Upper lobe of left lung (tissue), 4 donors: ENCODE measurements around the gene TFAP2B.

Experiments
- EP300 ChIP-seq, 4 donors: sonication (generic); formaldehyde crosslinking; IDR thresholded peaks; one replicate each; pipeline ENCODE4 v1.5.1; 2017; ENCODE audit warnings: antibody characterized with exemption in 4 of 4, control low read depth in 2 of 4
- POLR2A ChIP-seq, 4 donors: fragments of 450-650 bp; IDR thresholded peaks; one replicate each; pipeline ENCODE4 v1.5.1; 2016 to 2017; ENCODE audit warnings: antibody characterized with exemption in 4 of 4, mild to moderate bottlenecking in 2 of 4
- POLR2AphosphoS5 ChIP-seq, 2 donors: sonication (generic); formaldehyde crosslinking; IDR thresholded peaks; one replicate each; pipeline ENCODE4 v1.5.1; 2017; ENCODE audit warnings: antibody characterized with exemption in 2 of 2
- TF ChIP-seq, protein P1 (sequence below), 6 experiments: fragments of 450-650 bp in 4 of 6; fragments of 200-600 bp in 2 of 6; sonication (generic) in 2 of 6; IDR thresholded peaks; one replicate each; pipeline ENCODE4 v1.5.1; 2016 to 2019; ENCODE audit warnings: antibody characterized with exemption in 6 of 6

DNA sequence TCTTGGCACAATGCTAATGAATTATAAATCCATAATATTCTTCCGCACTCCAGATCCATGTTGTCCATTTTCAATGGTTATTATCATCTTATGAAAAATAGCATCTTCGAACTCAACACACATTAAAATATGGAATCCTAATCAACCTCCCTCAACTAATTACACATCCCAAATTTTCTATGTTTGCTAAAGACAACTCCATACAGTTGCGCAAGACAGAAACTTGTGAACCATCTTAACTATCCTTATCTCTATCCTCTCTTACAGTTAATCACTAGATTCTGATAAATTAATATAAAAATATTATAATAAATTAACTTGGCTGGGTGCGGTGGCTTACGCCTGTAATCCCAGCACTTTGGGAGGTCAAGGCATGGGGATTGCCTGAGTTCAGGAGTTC is 38.3 kb upstream of the TFAP2B start:
- TF ChIP-seq, protein P1, sequence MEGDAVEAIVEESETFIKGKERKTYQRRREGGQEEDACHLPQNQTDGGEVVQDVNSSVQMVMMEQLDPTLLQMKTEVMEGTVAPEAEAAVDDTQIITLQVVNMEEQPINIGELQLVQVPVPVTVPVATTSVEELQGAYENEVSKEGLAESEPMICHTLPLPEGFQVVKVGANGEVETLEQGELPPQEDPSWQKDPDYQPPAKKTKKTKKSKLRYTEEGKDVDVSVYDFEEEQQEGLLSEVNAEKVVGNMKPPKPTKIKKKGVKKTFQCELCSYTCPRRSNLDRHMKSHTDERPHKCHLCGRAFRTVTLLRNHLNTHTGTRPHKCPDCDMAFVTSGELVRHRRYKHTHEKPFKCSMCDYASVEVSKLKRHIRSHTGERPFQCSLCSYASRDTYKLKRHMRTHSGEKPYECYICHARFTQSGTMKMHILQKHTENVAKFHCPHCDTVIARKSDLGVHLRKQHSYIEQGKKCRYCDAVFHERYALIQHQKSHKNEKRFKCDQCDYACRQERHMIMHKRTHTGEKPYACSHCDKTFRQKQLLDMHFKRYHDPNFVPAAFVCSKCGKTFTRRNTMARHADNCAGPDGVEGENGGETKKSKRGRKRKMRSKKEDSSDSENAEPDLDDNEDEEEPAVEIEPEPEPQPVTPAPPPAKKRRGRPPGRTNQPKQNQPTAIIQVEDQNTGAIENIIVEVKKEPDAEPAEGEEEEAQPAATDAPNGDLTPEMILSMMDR (IDR thresholded peaks at IDR 0.05), result no peak
- TF ChIP-seq POLR2AphosphoS5 (IDR thresholded peaks at IDR 0.05), result no peak
- TF ChIP-seq POLR2A (IDR thresholded peaks at IDR 0.05), result no peak
- TF ChIP-seq EP300 (IDR thresholded peaks at IDR 0.05), result no peak
